PFSK-1 (cell line): ENCODE measurements around the gene CEP290.

ENCODE experiments used
- FOXP2 ChIP-seq: optimal IDR thresholded peaks from 2 replicates; pipeline ENCODE3; 2011; ENCODE audit warnings: borderline replicate concordance, control low read depth, inconsistent platforms; ENCODE audit not compliant: insufficient read depth; ENCODE audit errors: extremely low read length, extremely low read depth
- POLR2AphosphoS5 ChIP-seq: IDR thresholded peaks from 2 replicates; pipeline ENCODE4 v1.6.1; 2012; ENCODE audit warnings: low read depth, mild to moderate bottlenecking, control low read depth, low read length, moderate library complexity
- REST ChIP-seq, 2 experiments: IDR thresholded peaks; 2 replicates each; pipeline versions ENCODE4 v1.6.1 to v1.8.0; 2011 to 2012; ENCODE audit warnings: low read depth in 2 of 2, low read length in 2 of 2, control low read depth in 1 of 2, inconsistent platforms in 1 of 2, mild to moderate bottlenecking in 1 of 2, moderate library complexity in 1 of 2; ENCODE audit not compliant: insufficient read depth in 1 of 2
- SIN3A ChIP-seq: IDR thresholded peaks from 2 replicates; pipeline ENCODE4 v1.6.1; 2012; ENCODE audit warnings: mild to moderate bottlenecking, low read length, moderate library complexity, borderline replicate concordance; ENCODE audit not compliant: insufficient read depth
- TAF1 ChIP-seq: IDR thresholded peaks from 2 replicates; pipeline ENCODE4 v1.6.1; 2012; ENCODE audit warnings: low read length, control low read depth, borderline replicate concordance; ENCODE audit not compliant: insufficient read depth

The CEP290 gene

GRCh38 chr12:88175544-88175943, 33.7 kb upstream of the CEP290 start:
- TF ChIP-seq TAF1 = no peak
- no peak for TF ChIP-seq SIN3A
- TF ChIP-seq FOXP2 = no peak
- TF ChIP-seq POLR2AphosphoS5 = no peak
- no peak for TF ChIP-seq REST (IDR thresholded peaks at IDR 0.05; ENCODE audit: insufficient read depth in 1 of 2, low read depth in 2 of 2, low read length in 2 of 2)

- TF ChIP-seq REST (IDR thresholded peaks at IDR 0.05; ENCODE audit: insufficient read depth in 1 of 2, low read depth in 2 of 2, low read length in 2 of 2) (no peak), SIN3A (no peak), POLR2AphosphoS5 (no peak), FOXP2 (no peak), TAF1 (no peak)
Measured at GRCh38 chr12:88172844-88173407, 31.0 kb upstream of the CEP290 start.

- TF ChIP-seq REST (IDR thresholded peaks at IDR 0.05; ENCODE audit: insufficient read depth in 1 of 2, low read depth in 2 of 2, low read length in 2 of 2) (no peak), SIN3A (no peak), TAF1 (no peak), POLR2AphosphoS5 (no peak), FOXP2 (no peak)
Measured at GRCh38 chr12:88167384-88167783, 25.5 kb upstream of the CEP290 start.

DNA sequence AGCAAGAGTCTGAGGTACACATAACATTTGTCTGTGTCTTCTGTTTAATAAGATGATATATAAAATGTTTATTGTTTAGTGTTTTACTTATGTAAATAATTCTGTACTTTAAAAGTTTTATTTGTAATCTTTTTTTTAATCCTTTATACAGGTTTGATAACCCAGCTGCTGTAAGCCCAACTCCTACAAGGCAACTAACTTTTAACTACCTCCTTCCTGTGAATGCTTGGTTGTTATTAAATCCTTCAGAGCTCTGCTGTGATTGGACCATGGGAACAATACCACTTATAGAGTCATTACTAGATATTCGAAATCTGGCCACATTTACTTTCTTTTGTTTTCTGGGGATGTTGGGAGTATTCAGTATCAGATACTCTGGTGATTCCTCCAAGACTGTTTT, 24.3 kb upstream of the CEP290 start:
- TF ChIP-seq SIN3A (no peak), TAF1 (no peak), REST (IDR thresholded peaks at IDR 0.05; ENCODE audit: insufficient read depth in 1 of 2, low read depth in 2 of 2, low read length in 2 of 2) (no peak), POLR2AphosphoS5 (no peak), FOXP2 (no peak)

- TF ChIP-seq SIN3A = no peak
- TF ChIP-seq REST (IDR thresholded peaks at IDR 0.05; ENCODE audit: insufficient read depth in 1 of 2, low read depth in 2 of 2, low read length in 2 of 2) = no peak
- TF ChIP-seq TAF1 = no peak
- no peak for TF ChIP-seq POLR2AphosphoS5
- no peak for TF ChIP-seq FOXP2
Measured at GRCh38 chr12:88163371-88163770, 21.5 kb upstream of the CEP290 start.
